ENCODE data around the gene ATP7B.

DNA sequence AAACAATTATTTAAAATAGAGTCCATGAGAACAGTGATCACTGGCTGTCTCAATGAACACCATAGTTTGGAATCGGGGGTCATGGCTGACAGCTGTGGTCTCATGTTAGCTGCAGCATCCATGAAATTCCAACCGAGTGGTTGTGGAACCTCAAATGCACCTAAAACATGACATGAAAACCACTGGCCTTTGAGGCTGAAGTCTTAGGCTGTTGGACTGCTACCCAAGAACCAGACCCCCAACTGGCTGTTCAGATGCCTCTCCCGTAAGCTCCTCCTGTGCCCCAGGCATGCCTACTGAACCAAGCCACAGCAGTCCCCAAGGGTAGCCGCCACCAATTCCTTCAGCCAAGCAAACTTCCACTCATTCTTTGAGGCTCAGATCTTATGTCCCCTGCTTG lies 50.5 kb downstream of the ATP7B start:
- TF ChIP-seq CTCF (IDR thresholded peaks at IDR 0.05) (no peak), ZFX (IDR thresholded peaks at IDR 0.05; ENCODE audit: borderline replicate concordance) (no peak)
